Activated CD4-positive, alpha-beta T cell treated with anti-CD3 and anti-CD28 coated beads, Interleukin-2, amount 10 ng/mL, durations not matched to agents 24 days and 14 days (primary cell): ENCODE measurements around the gene C22orf15. TPM values are rescaled to one million over a fixed set of nuclear protein-coding genes. Genes with fewer than 3 reads are reported as not detected.

Experiments used
- DNase-seq: peaks from one replicate; pipeline ENCODE4 v3.0.0; 2022
- H3K27ac Mint-ChIP-seq: one replicate; pipeline ENCODE4 v1.8.0; 2022; ENCODE audit warnings: mild to moderate bottlenecking, mixed read lengths
- H3K27me3 Mint-ChIP-seq: one replicate; pipeline ENCODE4 v1.8.0; 2022; ENCODE audit warnings: mixed read lengths
- H3K36me3 Mint-ChIP-seq: one replicate; pipeline ENCODE4 v1.8.0; 2022; ENCODE audit warnings: low read depth, mild to moderate bottlenecking, mixed read lengths
- H3K4me1 Mint-ChIP-seq: one replicate; pipeline ENCODE4 v1.8.0; 2021; ENCODE audit warnings: mixed read lengths
- H3K4me3 Mint-ChIP-seq: one replicate; pipeline ENCODE4 v1.8.0; 2022; ENCODE audit warnings: mild to moderate bottlenecking, moderate library complexity, mixed read lengths
- H3K9me3 Mint-ChIP-seq: one replicate; pipeline ENCODE4 v1.8.0; 2021; ENCODE audit warnings: mixed read lengths
- intact Hi-C: fragments of 100-400 bp; cut with micrococcal nuclease; formaldehyde crosslinking; loops from one replicate; pipeline ENCODE4 v1.15.1; 2023
- total RNA-seq: library from RNA; stranded (reverse); gene quantifications from 2 replicates; pipeline ENCODE4 v1.2.3, GENCODE V29; 2022

Gene C22orf15
- total RNA-seq, 1 donor from 2014 or later, result 0.16 TPM

DNA sequence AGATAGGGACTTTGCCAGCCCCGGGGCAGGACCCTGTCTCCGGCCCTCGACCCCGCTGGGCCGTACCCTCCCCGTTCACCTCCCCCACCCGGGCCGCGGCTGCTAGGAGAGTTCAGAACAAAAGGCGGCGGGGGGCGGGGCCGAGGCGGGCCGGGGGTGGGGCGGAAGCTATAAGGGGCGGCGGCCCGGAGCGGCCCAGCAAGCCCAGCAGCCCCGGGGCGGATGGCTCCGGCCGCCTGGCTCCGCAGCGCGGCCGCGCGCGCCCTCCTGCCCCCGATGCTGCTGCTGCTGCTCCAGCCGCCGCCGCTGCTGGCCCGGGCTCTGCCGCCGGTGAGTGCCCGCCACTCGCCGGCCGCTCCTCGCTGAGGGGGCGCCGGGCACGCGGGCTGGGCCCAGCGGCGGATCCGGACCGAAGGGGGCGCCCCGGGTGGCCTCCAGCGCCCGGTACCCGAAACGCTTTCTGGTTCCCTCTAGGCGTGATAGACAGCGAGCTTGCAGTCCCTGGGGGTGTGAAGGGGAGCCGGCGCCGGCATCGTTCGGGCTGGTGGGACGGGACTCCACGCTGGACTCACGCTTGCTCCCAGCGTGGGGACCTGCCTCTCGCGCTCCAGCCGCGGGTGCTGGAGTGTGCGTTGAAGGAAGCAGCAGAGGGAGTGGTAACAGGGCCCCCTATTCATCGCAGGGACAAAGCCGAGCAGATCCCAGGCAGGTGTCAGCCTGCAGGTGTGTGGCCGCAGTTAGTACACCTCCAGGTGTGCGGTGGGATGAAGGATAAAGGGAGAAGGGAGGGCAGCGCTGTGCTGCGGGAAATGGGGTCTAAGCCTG, 10.1 kb downstream of the C22orf15 start, which contains the start of gene MMP11:
TSS of gene MMP11 (plus strand) at position 201 of the 825 bp plus-strand sequence. CDS start at position 223, 22 bp downstream.
- H3K36me3 Mint-ChIP-seq, result no peaks in the 10 kb centered on the region
- H3K9me3 Mint-ChIP-seq, result no peaks in the 10 kb centered on the region
- H3K4me1 Mint-ChIP-seq, result peaks cover 12% of the 10 kb centered on the region
- peaks cover 17% of the 10 kb centered on the region for H3K27me3 Mint-ChIP-seq
- intact Hi-C loops, result loop anchor here (1.0 kb wide), 1 partner anchor 13 kb away; the partner anchor contains the start of gene SMARCB1
- DNase-seq, result peak; percentile 82
- peak within 1 kb of the TSS; percentile 4 for H3K27ac Mint-ChIP-seq
- peak within 1 kb of the TSS; percentile 63 for H3K4me3 Mint-ChIP-seq

DNA sequence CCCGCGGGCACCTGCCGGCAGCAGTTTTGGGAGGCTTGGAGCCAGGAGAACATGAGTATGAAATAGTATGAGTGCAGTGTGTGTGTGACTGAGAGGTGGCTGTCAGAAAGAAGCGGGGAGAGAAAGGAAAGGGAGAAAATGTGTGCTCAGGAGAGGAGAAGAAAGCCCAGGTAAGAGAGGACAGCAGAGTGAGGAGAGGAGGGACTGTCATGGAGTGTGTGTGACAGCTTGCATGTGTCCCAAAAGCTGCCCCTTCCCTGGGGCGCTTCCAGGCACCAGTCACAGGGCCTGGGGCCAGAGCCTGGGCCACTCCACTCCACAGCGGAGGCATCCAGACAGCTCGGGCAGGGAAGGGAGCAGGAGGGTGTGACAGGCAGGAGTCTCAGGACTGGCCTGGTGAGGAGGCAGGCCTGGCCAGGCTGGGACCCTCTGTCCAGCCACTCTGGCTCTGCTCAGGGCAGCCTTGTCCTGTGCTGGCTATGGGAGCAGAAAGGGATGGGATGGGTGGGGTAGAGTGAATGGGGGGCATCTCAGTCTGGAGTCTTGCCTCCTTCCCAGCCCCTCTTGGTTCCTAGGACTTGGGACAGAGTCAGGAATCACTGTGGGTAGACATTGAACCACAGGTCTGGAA, 10.8 kb downstream of the C22orf15 start:
- H3K27ac Mint-ChIP-seq, result peak overlapping the region; percentile 4
- peak overlapping the region; percentile 16 for H3K4me3 Mint-ChIP-seq
- H3K27me3 Mint-ChIP-seq, result peaks cover 17% of the 10 kb centered on the region
- no peaks in the 10 kb centered on the region for H3K9me3 Mint-ChIP-seq
- DNase-seq, result no peak
- intact Hi-C loops, result no loop called here
- H3K4me1 Mint-ChIP-seq, result peaks cover 10% of the 10 kb centered on the region
- H3K36me3 Mint-ChIP-seq, result no peaks in the 10 kb centered on the region

DNA sequence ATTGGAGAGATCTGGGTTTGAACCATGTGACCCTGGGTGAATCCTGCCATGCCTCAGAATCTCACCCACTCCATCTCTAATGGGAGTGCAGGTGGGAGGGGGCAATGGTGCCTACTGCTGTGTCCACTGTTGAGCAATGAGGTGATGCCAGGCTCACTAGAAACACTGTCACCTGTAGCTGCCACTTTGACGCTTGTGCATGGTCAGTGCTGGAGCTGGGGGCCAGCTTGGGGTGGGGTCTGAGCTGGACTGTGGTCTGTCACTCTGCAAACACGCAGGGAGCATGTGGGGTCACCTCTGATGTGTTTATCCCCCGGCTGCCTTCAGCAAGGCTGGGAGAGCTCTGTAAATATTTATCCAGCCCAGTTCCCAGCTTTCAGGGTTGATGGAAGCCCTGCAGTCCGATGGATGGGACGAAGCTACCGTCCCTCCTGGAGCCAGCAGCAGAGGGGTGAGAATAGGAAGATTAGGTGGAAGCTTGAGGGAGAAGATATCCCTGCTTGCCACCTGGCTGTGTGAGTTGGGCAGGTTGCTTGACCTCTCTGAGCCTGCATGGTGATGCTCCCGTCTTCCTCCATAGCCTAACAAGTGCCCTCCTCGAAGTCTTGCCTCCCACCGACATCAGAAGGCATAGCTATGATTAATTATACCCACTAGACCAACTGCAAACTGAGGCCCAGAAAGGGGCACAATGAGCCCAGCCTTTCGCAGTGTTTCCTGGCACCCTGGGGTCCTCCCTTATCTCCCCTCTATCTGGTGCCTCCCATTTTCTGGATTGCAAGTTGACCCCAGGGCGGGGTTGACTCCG, 11.5 kb downstream of the C22orf15 start:
- DNase-seq, result no peak
- Mint-ChIP-seq H3K9me3 (no peaks in the 10 kb centered on the region), H3K36me3 (no peaks in the 10 kb centered on the region), H3K4me1 (peaks cover 10% of the 10 kb centered on the region), H3K27ac (no peak overlapping the region), H3K27me3 (peaks cover 17% of the 10 kb centered on the region), H3K4me3 (no peak overlapping the region)
- intact Hi-C loops, result no loop called here

DNA sequence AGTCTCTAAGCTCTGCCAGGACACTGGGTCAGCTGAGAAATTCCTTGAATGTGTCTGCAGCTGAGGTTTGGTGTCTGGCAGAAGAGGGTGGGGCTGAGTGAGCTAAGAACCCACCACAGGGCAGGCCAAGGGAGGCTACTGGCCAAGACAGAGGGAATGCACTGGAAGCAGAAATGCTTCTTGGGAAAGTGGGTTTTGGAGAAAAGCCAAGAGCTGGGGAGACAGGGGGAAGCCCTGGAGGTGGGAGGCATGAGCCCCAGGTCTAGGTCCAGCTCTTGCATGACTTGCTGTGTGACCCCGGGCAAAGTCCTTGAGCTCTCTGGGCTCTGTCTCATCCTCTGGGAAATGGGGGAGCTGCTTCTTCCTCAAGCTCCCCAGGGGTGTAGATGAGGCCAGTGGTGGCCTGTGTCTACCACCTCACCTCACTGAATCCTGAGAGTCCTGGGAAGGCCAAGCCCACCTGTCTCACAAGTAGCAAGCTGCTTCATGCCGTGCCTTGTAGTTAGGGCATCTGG, 12.2 kb downstream of the C22orf15 start:
- H3K27me3 Mint-ChIP-seq, result peaks cover 17% of the 10 kb centered on the region
- intact Hi-C loops, result no loop called here
- H3K9me3 Mint-ChIP-seq, result no peaks in the 10 kb centered on the region
- H3K4me1 Mint-ChIP-seq, result peaks cover 10% of the 10 kb centered on the region
- H3K4me3 Mint-ChIP-seq, result no peak overlapping the region
- no peak overlapping the region for H3K27ac Mint-ChIP-seq
- no peak for DNase-seq
- H3K36me3 Mint-ChIP-seq, result no peaks in the 10 kb centered on the region

DNA sequence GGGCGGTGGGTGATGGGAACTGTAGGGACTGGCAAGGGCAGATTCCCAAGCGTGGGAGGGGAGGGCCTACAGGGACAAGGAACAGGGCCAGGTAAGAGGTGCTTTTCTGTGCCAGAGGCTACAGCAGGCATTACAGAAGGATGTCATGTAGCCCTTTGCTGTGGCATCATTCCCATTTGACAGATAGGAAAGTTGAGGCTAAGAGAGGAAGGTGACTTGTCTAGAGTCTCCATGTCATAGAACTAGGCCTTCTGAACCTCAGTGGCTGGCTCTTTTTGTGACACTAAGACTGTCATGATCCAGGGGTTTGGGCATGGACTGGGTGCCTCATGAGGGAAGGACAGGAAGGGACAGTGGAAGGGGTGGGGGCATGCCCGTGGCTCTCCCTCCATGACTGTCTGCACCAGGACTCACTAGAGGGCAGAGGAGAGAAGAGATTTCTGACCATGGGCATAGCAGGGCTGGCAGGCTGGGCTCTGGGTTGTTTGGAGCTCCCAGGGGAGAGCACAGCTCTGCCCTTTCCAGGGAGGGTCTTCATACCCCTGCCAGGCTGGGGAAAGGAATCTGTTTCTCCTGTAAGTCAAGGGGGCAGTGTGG, 13.1 kb downstream of the C22orf15 start:
- no peak overlapping the region for H3K27ac Mint-ChIP-seq

DNA sequence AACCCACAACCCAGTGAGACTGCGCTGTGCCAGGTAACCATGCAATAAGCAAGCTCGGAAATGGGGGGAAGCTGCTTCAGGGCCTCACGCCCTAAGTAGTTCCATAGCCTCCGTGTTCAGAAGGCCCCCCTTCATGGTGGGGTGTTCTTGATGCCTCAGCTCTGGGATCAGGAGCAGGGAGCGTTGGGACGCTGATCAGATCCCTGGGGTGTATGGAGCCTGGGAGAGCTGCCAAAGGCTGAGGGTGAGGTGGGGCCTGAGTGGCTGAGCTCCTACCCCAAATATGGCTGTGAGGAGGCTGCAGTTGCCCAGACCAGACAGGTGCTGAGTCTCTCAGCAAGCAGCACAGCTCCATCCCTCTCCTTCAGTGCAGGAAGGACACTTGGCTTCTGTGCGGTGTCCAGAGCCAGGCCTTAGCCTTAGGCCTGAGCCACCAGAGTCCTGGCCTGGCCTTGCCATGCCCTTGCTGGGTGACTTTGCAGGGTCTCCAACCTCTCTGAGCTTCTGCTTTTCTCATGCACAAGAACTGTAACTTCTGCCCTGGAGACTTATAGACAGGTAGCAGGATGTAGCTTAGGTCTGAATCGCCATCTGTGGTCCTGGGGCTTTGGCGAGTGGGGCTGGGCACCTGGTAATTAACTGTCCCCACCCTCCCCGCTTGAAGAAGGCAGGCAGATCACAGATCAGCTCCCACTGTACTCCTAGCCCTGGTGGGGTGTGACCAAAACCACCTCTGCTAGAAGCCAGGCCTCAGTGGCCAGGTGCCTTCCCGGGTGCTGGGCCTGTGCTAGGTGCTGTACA, 15.2 kb downstream of the C22orf15 start:
- Mint-ChIP-seq H3K27me3 (peaks cover 15% of the 10 kb centered on the region), H3K9me3 (no peaks in the 10 kb centered on the region), H3K36me3 (no peaks in the 10 kb centered on the region), H3K4me3 (no peak overlapping the region), H3K4me1 (peaks cover 5% of the 10 kb centered on the region), H3K27ac (no peak overlapping the region)
- intact Hi-C loops, result no loop called here
- DNase-seq, result no peak

More for the DNA sequence above, 13.1 kb downstream of the C22orf15 start:
- Mint-ChIP-seq H3K4me1 (peaks cover 8% of the 10 kb centered on the region), H3K9me3 (no peaks in the 10 kb centered on the region), H3K4me3 (no peak overlapping the region), H3K27me3 (peaks cover 17% of the 10 kb centered on the region), H3K36me3 (no peaks in the 10 kb centered on the region)
- intact Hi-C loops, result no loop called here
- no peak for DNase-seq

DNA sequence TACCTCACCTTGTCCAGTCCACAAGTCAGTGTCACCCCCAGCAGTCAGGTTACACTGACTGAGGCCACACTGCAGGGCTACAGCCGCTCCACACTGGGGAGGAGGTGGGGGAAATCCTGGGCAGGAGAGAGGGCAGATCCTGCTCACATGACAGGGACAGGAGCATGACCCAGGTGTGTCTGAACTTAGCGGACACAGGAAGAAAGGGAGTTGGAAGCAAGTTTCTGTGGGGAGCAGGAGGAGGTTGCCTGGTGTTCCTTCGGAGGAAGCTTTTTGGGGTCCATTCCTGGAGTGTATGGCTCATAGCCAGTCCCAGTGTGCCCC, 15.7 kb downstream of the C22orf15 start:
- H3K36me3 Mint-ChIP-seq, result no peaks in the 10 kb centered on the region
- peaks cover 9% of the 10 kb centered on the region for H3K27me3 Mint-ChIP-seq
- no peak overlapping the region for H3K4me3 Mint-ChIP-seq
- H3K9me3 Mint-ChIP-seq, result no peaks in the 10 kb centered on the region
- no peak overlapping the region for H3K27ac Mint-ChIP-seq
- DNase-seq, result no peak
- no peaks in the 10 kb centered on the region for H3K4me1 Mint-ChIP-seq
- intact Hi-C loops, result no loop called here

DNA sequence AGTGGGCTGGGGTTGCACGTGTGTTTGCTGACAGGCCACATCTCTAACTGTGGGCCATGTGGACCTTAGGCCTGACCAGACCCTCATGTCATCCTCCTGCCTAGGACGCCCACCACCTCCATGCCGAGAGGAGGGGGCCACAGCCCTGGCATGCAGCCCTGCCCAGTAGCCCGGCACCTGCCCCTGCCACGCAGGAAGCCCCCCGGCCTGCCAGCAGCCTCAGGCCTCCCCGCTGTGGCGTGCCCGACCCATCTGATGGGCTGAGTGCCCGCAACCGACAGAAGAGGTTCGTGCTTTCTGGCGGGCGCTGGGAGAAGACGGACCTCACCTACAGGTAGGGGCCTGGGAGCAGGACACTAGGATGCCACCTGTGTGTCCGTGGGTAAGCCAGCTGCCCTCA, 16.3 kb downstream of the C22orf15 start:
- no peak overlapping the region for H3K27ac Mint-ChIP-seq
- intact Hi-C loops, result no loop called here
- DNase-seq, result no peak
- no peaks in the 10 kb centered on the region for H3K36me3 Mint-ChIP-seq
- peaks cover under 1% of the 10 kb centered on the region for H3K4me1 Mint-ChIP-seq
- H3K9me3 Mint-ChIP-seq, result no peaks in the 10 kb centered on the region
- no peak overlapping the region for H3K4me3 Mint-ChIP-seq
- peaks cover 7% of the 10 kb centered on the region for H3K27me3 Mint-ChIP-seq

DNA sequence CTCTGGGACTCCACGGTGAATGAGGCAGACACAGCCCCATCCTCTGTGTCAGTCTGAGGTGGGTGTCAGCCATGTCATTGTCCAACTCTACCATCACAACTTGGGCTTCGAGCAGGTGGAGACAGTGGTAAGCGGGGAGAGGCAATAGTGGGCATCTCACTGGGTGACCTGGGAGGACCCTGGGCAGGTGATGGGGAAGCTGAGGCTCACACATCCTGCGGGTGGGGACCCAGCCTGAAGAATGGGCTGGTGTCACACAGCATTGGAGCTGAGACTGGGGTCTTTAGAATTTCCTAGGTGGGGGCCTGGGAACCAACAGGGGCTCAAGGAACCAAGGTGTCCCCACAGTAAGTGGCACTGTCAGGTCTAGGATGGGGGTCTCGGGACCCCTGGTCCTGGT, 16.9 kb downstream of the C22orf15 start:
- no peak for DNase-seq

DNA sequence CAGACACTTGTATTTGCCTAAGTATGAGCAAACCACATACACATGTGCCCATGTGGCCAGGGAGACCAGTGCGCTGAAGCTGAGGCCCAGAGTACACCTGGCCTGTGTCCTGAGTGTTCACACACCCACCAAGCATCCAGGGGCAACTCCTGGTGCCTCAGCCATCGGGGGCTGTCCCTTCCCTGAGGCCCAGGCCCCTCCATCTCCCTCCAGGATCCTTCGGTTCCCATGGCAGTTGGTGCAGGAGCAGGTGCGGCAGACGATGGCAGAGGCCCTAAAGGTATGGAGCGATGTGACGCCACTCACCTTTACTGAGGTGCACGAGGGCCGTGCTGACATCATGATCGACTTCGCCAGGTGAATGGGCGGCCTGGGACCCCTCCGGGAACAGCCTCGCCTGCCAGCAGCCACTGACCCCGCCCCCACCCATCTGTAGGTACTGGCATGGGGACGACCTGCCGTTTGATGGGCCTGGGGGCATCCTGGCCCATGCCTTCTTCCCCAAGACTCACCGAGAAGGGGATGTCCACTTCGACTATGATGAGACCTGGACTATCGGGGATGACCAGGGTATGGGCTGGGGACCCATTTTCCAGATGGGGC, 17.5 kb downstream of the C22orf15 start:
- Mint-ChIP-seq H3K36me3 (no peaks in the 10 kb centered on the region), H3K4me3 (no peak overlapping the region), H3K4me1 (peaks cover 5% of the 10 kb centered on the region), H3K27ac (no peak overlapping the region), H3K27me3 (no peaks in the 10 kb centered on the region), H3K9me3 (no peaks in the 10 kb centered on the region)
- intact Hi-C loops, result no loop called here
- DNase-seq, result no peak

More for the DNA sequence above, 16.9 kb downstream of the C22orf15 start:
- Mint-ChIP-seq H3K9me3 (no peaks in the 10 kb centered on the region), H3K4me3 (no peak overlapping the region), H3K27me3 (peaks cover 2% of the 10 kb centered on the region), H3K27ac (no peak overlapping the region), H3K36me3 (no peaks in the 10 kb centered on the region), H3K4me1 (peaks cover 5% of the 10 kb centered on the region)
- intact Hi-C loops, result no loop called here

DNA sequence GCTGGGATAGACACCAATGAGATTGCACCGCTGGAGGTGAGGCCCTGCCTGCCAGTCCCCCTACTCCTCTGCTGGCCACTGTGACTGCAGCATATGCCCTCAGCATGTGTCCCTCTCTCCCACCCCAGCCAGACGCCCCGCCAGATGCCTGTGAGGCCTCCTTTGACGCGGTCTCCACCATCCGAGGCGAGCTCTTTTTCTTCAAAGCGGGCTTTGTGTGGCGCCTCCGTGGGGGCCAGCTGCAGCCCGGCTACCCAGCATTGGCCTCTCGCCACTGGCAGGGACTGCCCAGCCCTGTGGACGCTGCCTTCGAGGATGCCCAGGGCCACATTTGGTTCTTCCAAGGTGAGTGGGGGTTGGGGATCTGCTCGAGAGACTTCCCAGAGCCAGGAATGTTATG, 18.3 kb downstream of the C22orf15 start:
- intact Hi-C loops, result no loop called here
- no peaks in the 10 kb centered on the region for H3K36me3 Mint-ChIP-seq
- no peaks in the 10 kb centered on the region for H3K9me3 Mint-ChIP-seq
- no peaks in the 10 kb centered on the region for H3K27me3 Mint-ChIP-seq
- H3K4me1 Mint-ChIP-seq, result peaks cover 8% of the 10 kb centered on the region
- no peak overlapping the region for H3K4me3 Mint-ChIP-seq
- no peak overlapping the region for H3K27ac Mint-ChIP-seq
- DNase-seq, result no peak

DNA sequence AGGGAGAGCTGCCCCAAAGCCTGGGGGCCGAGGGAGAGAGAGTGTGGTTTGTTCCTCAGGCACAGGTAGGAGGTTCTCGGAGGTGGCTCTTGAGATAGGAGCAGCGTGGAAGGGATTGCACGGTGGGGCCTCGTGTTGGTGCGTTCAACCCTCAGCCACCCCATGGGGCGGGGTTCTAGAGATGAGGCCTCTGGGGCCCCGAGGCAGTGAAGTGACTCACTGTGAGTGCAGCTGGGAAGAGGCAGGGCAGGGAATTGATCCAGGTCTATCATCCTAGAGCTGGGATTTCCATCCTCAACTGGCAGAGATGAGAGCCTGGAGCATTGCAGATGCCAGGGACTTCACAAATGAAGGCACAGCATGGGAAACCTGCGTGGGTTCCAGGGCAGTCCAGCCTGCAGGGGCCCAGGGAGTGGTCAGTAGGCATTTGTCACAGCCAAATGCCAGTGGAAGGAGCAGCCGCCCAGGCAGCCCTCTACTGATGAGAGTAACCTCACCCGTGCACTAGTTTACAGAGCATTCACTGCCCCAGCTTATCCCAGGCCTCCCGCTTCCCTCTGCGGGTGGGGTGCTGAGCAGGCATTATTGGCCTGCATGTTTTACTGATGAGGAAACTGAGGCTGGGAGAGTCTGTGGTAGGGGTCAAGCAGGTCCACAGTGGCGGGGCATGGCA, 18.9 kb downstream of the C22orf15 start:
- H3K4me3 Mint-ChIP-seq, result no peak overlapping the region
- H3K4me1 Mint-ChIP-seq, result peaks cover 13% of the 10 kb centered on the region
- no peaks in the 10 kb centered on the region for H3K9me3 Mint-ChIP-seq

More for the DNA sequence above, 18.9 kb downstream of the C22orf15 start:
- H3K27me3 Mint-ChIP-seq, result no peaks in the 10 kb centered on the region
- H3K36me3 Mint-ChIP-seq, result no peaks in the 10 kb centered on the region
- intact Hi-C loops, result no loop called here
- no peak for DNase-seq
- no peak overlapping the region for H3K27ac Mint-ChIP-seq
